HEK293 (cell line): Measurements from ENCODE around the gene STAT3.
A peak's percentile ranks its signal among the peaks of the same experiment; 100 is the strongest.

ENCODE experiments used
- FEZF1 ChIP-seq: fragments of 450-650 bp; formaldehyde crosslinking; IDR thresholded peaks from 2 replicates; pipeline ENCODE4 v1.5.1; 2016; ENCODE audit warnings: missing biosample characterization, missing genetic modification characterization
- GLI4 ChIP-seq: fragments of 450-650 bp; formaldehyde crosslinking; IDR thresholded peaks from 2 replicates; pipeline ENCODE4 v1.5.1; 2016; ENCODE audit warnings: missing biosample characterization, missing genetic modification characterization
- KLF10 ChIP-seq: fragments of 450-650 bp; IDR thresholded peaks from 2 replicates; pipeline ENCODE4 v1.5.1; 2018; ENCODE audit warnings: missing biosample characterization, mild to moderate bottlenecking, missing genetic modification characterization
- KLF17 ChIP-seq: fragments of 450-650 bp; formaldehyde crosslinking; IDR thresholded peaks from 2 replicates; pipeline ENCODE4 v1.5.1; 2016; ENCODE audit warnings: missing biosample characterization, missing genetic modification characterization
- SP3 ChIP-seq: fragments of 450-650 bp; formaldehyde crosslinking; IDR thresholded peaks from 2 replicates; pipeline ENCODE4 v1.5.1; 2016; ENCODE audit warnings: missing biosample characterization, missing genetic modification characterization
- YY1 ChIP-seq: fragments of 450-650 bp; formaldehyde crosslinking; IDR thresholded peaks from 2 replicates; pipeline ENCODE4 v1.5.1; 2018; ENCODE audit warnings: missing biosample characterization, missing genetic modification characterization
- ZNF112 ChIP-seq: fragments of 450-650 bp; formaldehyde crosslinking; IDR thresholded peaks from 2 replicates; pipeline ENCODE4 v1.5.0; 2017; ENCODE audit warnings: missing biosample characterization, missing genetic modification characterization
- ZNF146 ChIP-seq: fragments of 450-650 bp; formaldehyde crosslinking; IDR thresholded peaks from 2 replicates; pipeline ENCODE4 v1.5.1; 2016; ENCODE audit warnings: missing biosample characterization, missing genetic modification characterization
- ZNF2 ChIP-seq: fragments of 450-650 bp; formaldehyde crosslinking; IDR thresholded peaks from 2 replicates; pipeline ENCODE4 v1.5.1; 2016; ENCODE audit warnings: missing biosample characterization, missing genetic modification characterization
- ZNF24 ChIP-seq: fragments of 450-650 bp; formaldehyde crosslinking; IDR thresholded peaks from 2 replicates; pipeline ENCODE4 v1.5.1; 2016; ENCODE audit warnings: missing biosample characterization, missing genetic modification characterization
- ZNF449 ChIP-seq: fragments of 450-650 bp; formaldehyde crosslinking; IDR thresholded peaks from 2 replicates; pipeline ENCODE4 v1.5.1; 2017; ENCODE audit warnings: missing biosample characterization, mild to moderate bottlenecking, missing genetic modification characterization, moderate library complexity
- ZNF654 ChIP-seq: fragments of 450-650 bp; formaldehyde crosslinking; IDR thresholded peaks from 2 replicates; pipeline ENCODE4 v1.5.1; 2016; ENCODE audit warnings: low read depth, missing biosample characterization, missing genetic modification characterization
- ZXDB ChIP-seq: fragments of 450-650 bp; formaldehyde crosslinking; IDR thresholded peaks from 2 replicates; pipeline ENCODE4 v1.5.1; 2016; ENCODE audit warnings: missing biosample characterization, missing genetic modification characterization
- TF ChIP-seq, protein P1 (sequence below): fragments of 450-650 bp; formaldehyde crosslinking; IDR thresholded peaks from 2 replicates; pipeline ENCODE4 v1.5.0; 2017; ENCODE audit warnings: missing biosample characterization, missing genetic modification characterization, borderline replicate concordance
- TF ChIP-seq, protein P2 (sequence below): fragments of 450-650 bp; formaldehyde crosslinking; IDR thresholded peaks from 2 replicates; pipeline ENCODE4 v1.5.1; 2016; ENCODE audit warnings: missing biosample characterization, missing genetic modification characterization
- TF ChIP-seq, protein P3 (sequence below): fragments of 450-650 bp; formaldehyde crosslinking; IDR thresholded peaks from 2 replicates; pipeline ENCODE4 v1.5.1; 2017; ENCODE audit warnings: missing biosample characterization, missing genetic modification characterization
- TF ChIP-seq, protein P4 (sequence below): fragments of 450-650 bp; formaldehyde crosslinking; IDR thresholded peaks from 2 replicates; pipeline ENCODE4 v1.5.1; 2016; ENCODE audit warnings: missing biosample characterization, missing genetic modification characterization, borderline replicate concordance
- TF ChIP-seq, protein P5 (sequence below): fragments of 450-650 bp; formaldehyde crosslinking; IDR thresholded peaks from 2 replicates; pipeline ENCODE4 v1.5.1; 2017; ENCODE audit warnings: missing biosample characterization, missing genetic modification characterization

The STAT3 gene

GRCh38 chr17:42274812-42275526, 113.3 kb downstream of the STAT3 start (continued):
- TF ChIP-seq KLF10 (tag by site-specific recombination) (no peak), YY1 (no peak), ZNF24 (tag by site-specific recombination) (no peak), ZNF2 (tag by site-specific recombination) (no peak), GLI4 (tag by site-specific recombination) (no peak), ZNF146 (tag by site-specific recombination) (no peak), KLF17 (tag by site-specific recombination) (0 out of 2 replicates have a peak, but pooled peaks have one; percentile 18), ZNF112 (tag by site-specific recombination) (no peak), ZXDB (tag by site-specific recombination) (no peak), FEZF1 (tag by site-specific recombination) (peak; percentile 65; the same call in 1 of the 2 replicates), SP3 (no peak), ZNF654 (no peak), ZNF449 (tag by site-specific recombination) (no peak)
- TF ChIP-seq, protein P1, sequence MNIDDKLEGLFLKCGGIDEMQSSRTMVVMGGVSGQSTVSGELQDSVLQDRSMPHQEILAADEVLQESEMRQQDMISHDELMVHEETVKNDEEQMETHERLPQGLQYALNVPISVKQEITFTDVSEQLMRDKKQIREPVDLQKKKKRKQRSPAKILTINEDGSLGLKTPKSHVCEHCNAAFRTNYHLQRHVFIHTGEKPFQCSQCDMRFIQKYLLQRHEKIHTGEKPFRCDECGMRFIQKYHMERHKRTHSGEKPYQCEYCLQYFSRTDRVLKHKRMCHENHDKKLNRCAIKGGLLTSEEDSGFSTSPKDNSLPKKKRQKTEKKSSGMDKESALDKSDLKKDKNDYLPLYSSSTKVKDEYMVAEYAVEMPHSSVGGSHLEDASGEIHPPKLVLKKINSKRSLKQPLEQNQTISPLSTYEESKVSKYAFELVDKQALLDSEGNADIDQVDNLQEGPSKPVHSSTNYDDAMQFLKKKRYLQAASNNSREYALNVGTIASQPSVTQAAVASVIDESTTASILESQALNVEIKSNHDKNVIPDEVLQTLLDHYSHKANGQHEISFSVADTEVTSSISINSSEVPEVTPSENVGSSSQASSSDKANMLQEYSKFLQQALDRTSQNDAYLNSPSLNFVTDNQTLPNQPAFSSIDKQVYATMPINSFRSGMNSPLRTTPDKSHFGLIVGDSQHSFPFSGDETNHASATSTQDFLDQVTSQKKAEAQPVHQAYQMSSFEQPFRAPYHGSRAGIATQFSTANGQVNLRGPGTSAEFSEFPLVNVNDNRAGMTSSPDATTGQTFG (tag by site-specific recombination) = no peak
- TF ChIP-seq, protein P2, sequence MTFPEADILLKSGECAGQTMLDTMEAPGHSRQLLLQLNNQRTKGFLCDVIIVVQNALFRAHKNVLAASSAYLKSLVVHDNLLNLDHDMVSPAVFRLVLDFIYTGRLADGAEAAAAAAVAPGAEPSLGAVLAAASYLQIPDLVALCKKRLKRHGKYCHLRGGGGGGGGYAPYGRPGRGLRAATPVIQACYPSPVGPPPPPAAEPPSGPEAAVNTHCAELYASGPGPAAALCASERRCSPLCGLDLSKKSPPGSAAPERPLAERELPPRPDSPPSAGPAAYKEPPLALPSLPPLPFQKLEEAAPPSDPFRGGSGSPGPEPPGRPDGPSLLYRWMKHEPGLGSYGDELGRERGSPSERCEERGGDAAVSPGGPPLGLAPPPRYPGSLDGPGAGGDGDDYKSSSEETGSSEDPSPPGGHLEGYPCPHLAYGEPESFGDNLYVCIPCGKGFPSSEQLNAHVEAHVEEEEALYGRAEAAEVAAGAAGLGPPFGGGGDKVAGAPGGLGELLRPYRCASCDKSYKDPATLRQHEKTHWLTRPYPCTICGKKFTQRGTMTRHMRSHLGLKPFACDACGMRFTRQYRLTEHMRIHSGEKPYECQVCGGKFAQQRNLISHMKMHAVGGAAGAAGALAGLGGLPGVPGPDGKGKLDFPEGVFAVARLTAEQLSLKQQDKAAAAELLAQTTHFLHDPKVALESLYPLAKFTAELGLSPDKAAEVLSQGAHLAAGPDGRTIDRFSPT (tag by site-specific recombination) = no peak
- TF ChIP-seq, protein P3, sequence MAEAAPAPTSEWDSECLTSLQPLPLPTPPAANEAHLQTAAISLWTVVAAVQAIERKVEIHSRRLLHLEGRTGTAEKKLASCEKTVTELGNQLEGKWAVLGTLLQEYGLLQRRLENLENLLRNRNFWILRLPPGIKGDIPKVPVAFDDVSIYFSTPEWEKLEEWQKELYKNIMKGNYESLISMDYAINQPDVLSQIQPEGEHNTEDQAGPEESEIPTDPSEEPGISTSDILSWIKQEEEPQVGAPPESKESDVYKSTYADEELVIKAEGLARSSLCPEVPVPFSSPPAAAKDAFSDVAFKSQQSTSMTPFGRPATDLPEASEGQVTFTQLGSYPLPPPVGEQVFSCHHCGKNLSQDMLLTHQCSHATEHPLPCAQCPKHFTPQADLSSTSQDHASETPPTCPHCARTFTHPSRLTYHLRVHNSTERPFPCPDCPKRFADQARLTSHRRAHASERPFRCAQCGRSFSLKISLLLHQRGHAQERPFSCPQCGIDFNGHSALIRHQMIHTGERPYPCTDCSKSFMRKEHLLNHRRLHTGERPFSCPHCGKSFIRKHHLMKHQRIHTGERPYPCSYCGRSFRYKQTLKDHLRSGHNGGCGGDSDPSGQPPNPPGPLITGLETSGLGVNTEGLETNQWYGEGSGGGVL (tag by site-specific recombination) = no peak
- TF ChIP-seq, protein P4, sequence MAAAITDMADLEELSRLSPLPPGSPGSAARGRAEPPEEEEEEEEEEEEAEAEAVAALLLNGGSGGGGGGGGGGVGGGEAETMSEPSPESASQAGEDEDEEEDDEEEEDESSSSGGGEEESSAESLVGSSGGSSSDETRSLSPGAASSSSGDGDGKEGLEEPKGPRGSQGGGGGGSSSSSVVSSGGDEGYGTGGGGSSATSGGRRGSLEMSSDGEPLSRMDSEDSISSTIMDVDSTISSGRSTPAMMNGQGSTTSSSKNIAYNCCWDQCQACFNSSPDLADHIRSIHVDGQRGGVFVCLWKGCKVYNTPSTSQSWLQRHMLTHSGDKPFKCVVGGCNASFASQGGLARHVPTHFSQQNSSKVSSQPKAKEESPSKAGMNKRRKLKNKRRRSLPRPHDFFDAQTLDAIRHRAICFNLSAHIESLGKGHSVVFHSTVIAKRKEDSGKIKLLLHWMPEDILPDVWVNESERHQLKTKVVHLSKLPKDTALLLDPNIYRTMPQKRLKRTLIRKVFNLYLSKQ (tag by site-specific recombination) = no peak
- TF ChIP-seq, protein P5, sequence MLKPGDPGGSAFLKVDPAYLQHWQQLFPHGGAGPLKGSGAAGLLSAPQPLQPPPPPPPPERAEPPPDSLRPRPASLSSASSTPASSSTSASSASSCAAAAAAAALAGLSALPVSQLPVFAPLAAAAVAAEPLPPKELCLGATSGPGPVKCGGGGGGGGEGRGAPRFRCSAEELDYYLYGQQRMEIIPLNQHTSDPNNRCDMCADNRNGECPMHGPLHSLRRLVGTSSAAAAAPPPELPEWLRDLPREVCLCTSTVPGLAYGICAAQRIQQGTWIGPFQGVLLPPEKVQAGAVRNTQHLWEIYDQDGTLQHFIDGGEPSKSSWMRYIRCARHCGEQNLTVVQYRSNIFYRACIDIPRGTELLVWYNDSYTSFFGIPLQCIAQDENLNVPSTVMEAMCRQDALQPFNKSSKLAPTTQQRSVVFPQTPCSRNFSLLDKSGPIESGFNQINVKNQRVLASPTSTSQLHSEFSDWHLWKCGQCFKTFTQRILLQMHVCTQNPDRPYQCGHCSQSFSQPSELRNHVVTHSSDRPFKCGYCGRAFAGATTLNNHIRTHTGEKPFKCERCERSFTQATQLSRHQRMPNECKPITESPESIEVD = peak; percentile 75
- TF ChIP-seq, all 188 proteins: peak for 11
